Measurements from ENCODE around the gene OSM.

DNA sequence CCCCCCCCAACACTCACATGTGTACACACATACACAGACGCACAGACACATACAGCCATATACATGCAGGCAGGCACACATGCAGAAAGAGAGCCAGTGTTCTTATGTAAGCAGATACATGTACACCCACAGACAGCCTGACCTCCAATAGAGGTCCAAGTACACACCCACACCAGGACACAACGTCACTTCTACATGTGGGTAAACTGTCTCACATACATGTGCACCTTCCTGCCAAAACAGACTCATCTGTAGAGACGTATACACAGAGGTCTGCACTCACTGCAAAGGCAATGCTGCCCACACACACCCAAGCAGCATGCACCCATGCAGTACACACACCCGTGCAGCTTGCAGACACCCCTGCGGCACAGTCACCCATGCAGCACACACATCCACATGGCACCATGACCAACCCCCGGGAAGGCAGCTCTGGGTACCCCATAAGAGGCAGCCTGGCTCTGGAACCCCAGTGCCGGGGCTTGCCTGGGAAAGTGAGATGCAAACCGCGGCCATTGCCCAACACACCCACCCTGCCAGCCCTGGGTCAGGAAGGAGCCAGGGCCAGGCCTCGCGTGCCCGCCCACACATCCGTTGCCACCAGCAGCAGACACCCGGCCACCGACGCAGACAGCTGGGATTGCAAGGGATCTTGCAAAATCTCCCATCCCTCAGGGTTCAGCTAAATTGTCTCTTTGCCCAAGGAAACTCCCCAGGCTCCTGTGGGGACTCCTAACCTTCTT is 12.6 kb upstream of the OSM start:
- TF ChIP-seq, protein P1, sequence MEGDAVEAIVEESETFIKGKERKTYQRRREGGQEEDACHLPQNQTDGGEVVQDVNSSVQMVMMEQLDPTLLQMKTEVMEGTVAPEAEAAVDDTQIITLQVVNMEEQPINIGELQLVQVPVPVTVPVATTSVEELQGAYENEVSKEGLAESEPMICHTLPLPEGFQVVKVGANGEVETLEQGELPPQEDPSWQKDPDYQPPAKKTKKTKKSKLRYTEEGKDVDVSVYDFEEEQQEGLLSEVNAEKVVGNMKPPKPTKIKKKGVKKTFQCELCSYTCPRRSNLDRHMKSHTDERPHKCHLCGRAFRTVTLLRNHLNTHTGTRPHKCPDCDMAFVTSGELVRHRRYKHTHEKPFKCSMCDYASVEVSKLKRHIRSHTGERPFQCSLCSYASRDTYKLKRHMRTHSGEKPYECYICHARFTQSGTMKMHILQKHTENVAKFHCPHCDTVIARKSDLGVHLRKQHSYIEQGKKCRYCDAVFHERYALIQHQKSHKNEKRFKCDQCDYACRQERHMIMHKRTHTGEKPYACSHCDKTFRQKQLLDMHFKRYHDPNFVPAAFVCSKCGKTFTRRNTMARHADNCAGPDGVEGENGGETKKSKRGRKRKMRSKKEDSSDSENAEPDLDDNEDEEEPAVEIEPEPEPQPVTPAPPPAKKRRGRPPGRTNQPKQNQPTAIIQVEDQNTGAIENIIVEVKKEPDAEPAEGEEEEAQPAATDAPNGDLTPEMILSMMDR (IDR thresholded peaks at IDR 0.05; ENCODE audit: low read length), result no peak
- no peak for TF ChIP-seq EZH2 (optimal IDR thresholded peaks at IDR 0.05; ENCODE audit: low read depth, low read length)
